NCI-H82 (cell line): ENCODE measurements around the gene SELENOK.

Source experiments
- DNase-seq: peaks from one replicate; lab custom pipeline; 2025; lab: John Stamatoyannopoulos, UW

SELENOK gene

GRCh38 chr3:53883008-53883407, 8.7 kb downstream of the SELENOK start:
- DNase-seq: no peak

GRCh38 chr3:53881691-53882593, 9.7 kb downstream of the SELENOK start, which contains the start of gene ACTR8:
Gene ACTR8 (minus strand): TSS chr3:53882152. CDS start chr3:53882101, 51 bp downstream.
- peak; percentile 87 for DNase-seq

- peak; percentile 40 for DNase-seq
These were observed 11.0 kb downstream of the SELENOK start for GRCh38 chr3:53880396-53881345.

GRCh38 chr3:53865732-53866499, 25.7 kb downstream of the SELENOK start:
- no peak for DNase-seq

DNA sequence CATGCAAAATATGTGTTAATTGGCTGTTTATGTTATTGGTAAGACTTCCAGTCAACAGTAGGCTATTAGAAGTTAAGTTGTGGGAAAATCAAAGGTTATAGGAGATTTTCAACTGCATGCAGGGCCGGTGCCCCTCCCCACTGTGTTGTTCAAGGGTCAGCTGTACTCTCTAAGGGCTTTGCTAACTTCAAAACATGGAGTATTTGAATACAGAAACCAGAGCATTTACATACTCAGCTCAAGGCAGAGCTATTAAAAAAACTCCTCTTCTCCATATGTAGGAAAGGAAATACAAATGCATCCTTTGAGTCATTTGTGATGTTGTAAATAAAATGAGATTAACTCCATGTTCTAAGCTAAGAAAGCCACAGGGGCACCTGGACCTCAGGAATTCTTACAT, 28.5 kb downstream of the SELENOK start:
- DNase-seq: no peak

- no peak for DNase-seq
These were observed 29.4 kb downstream of the SELENOK start for GRCh38 chr3:53862241-53862640.

DNA sequence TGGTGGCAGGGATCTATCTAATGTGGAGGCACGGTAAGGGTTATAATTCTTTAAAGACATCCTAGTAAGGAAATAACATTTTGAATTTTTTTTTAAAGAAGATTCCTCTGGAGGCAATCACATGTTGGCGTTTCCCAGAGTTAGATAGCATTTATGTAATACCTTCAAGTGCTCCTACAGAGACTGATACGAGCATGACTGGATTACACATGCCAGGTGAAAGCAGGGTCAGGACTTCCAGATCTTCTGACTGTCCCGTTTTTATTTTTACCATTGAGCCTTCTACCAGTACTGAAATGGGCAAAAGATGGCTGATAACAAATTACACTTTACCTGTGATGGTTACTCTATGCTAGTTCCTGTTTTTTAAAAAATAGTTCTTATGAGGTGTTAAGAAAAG, 31.5 kb downstream of the SELENOK start:
- DNase-seq: no peak

- no peak for DNase-seq
These were observed 32.5 kb downstream of the SELENOK start for GRCh38 chr3:53859178-53859577.

GRCh38 chr3:53858096-53858741, 33.4 kb downstream of the SELENOK start:
- DNase-seq: no peak

- DNase-seq: no peak
These were observed 34.7 kb downstream of the SELENOK start for GRCh38 chr3:53856964-53857363.

DNA sequence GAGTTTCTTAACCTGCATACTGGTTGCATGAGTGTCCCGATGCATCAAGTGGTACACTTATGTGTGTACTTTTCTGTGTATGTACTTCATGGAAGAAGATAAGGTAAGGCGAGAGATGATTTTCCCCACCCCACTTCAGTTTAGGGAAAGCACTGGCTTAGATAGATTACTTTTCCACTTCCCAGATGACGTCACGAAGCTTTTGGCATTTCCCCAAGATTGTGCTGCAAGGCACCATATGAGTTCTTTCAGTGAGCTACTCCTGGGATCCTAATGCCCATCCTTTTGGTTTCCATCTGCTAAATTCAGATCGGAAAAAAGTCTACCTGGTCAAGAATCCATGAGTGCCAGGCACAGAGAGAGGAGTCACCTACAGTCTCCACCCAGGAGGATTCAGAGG, 40.8 kb downstream of the SELENOK start:
- no peak for DNase-seq

DNA sequence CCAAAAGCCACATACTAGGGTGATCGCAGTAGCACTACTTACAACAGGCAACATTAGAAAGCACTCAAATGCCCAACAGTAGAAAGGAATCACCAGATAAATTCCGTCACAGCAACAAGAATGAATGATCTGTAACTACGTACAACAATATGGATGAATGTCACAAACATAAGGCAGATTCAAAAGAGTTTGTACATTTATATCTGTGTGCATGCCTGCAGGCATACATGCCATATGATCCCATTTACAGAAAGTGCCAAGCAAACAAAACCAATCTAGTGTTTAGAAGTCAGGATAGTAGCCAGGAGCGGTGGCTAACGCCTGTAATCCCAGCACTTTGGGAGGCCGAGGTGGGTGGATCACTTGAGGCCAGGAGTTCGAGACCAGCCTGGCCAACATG, 41.7 kb downstream of the SELENOK start:
- DNase-seq: no peak

GRCh38 chr3:53846851-53847155, 44.9 kb downstream of the SELENOK start:
- DNase-seq: no peak

- DNase-seq: peak; percentile 64
These were observed 45.4 kb downstream of the SELENOK start, which contains the start of the genes CHDH and IL17RB for GRCh38 chr3:53846134-53846850. Gene CHDH (minus strand): TSS chr3:53846419. CDS start chr3:53824008, 22,411 bp downstream. Gene IL17RB (plus strand): TSS chr3:53846568. CDS start chr3:53846589, 21 bp downstream.

- no peak for DNase-seq
These were observed 45.9 kb downstream of the SELENOK start for GRCh38 chr3:53845881-53846133.

- DNase-seq: no peak
These were observed 46.4 kb downstream of the SELENOK start for GRCh38 chr3:53845103-53845880.

- no peak for DNase-seq
These were observed 47.2 kb downstream of the SELENOK start for GRCh38 chr3:53844262-53845102.

GRCh38 chr3:53843195-53844177, 48.2 kb downstream of the SELENOK start:
- DNase-seq: peak; percentile 57
